ENCODE measurements around the gene EPAS1.

- TF ChIP-seq EZH2 (IDR thresholded peaks at IDR 0.05; ENCODE audit: insufficient read depth, poor library complexity, severe bottlenecking), result no peak
- no peak for TF ChIP-seq EZH2phosphoT487 (IDR thresholded peaks at IDR 0.05; ENCODE audit: insufficient read depth, low read depth)
These were observed 29.6 kb upstream of the EPAS1 start for GRCh38 chr2:46267616-46268015.
